Breast epithelium (tissue), 4 donors: Measurements from ENCODE around the gene GRHL3. TPM values are rescaled to one million over a fixed set of nuclear protein-coding genes. Genes with fewer than 3 reads are reported as not detected.
A peak's percentile ranks its signal among the peaks of the same experiment; 100 is the strongest.

ENCODE experiments used
- DNase-seq, 2 donors: peaks; one replicate each; pipeline ENCODE4 v3.0.0-alpha.2; 2019; ENCODE audit warnings: low spot score in 2 of 2
- H3K27ac ChIP-seq, 2 donors: fragments of 200-600 bp; sonication (generic) in 1 of 2; one replicate each; pipeline ENCODE4 v1.5.1; 2016 to 2019; ENCODE audit warnings: mild to moderate bottlenecking in 1 of 2
- H3K27me3 ChIP-seq, 2 donors: fragments of 200-600 bp; sonication (generic) in 1 of 2; one replicate each; pipeline versions ENCODE4 v1.5.1 to v1.6.0; 2017 to 2019; ENCODE audit warnings: control low read depth in 1 of 2, mild to moderate bottlenecking in 1 of 2
- H3K36me3 ChIP-seq: fragments of 200-600 bp; one replicate; pipeline ENCODE4 v1.5.1; 2019
- H3K4me1 ChIP-seq, 2 donors: fragments of 200-600 bp; sonication (generic); one replicate each; pipeline ENCODE4 v1.5.1; 2016 to 2019; ENCODE audit warnings: control low read depth in 1 of 2
- H3K4me3 ChIP-seq, 3 donors: fragments of 200-600 bp; sonication (generic); 1 replicate in 2 of 3; 2 replicates in 1 of 3; pipeline ENCODE4 v1.5.1; 2016 to 2019; ENCODE audit warnings: mild to moderate bottlenecking in 3 of 3, moderate library complexity in 2 of 3
- H3K9me3 ChIP-seq, 2 donors: fragments of 200-600 bp; sonication (generic) in 1 of 2; one replicate each; pipeline ENCODE4 v1.5.1; 2016 to 2019; ENCODE audit warnings: control low read depth in 1 of 2
- CTCF ChIP-seq, 3 donors: fragments of 450-650 bp; IDR thresholded peaks; one replicate each; pipeline ENCODE4 v1.5.1; 2016 to 2017; ENCODE audit warnings: antibody characterized with exemption in 3 of 3, mild to moderate bottlenecking in 3 of 3, moderate library complexity in 3 of 3
- POLR2A ChIP-seq: fragments of 450-650 bp; IDR thresholded peaks from one replicate; pipeline ENCODE4 v1.6.1; 2016; ENCODE audit warnings: antibody characterized with exemption, mild to moderate bottlenecking, moderate library complexity
- POLR2AphosphoS5 ChIP-seq, 3 donors: sonication (generic); formaldehyde crosslinking; IDR thresholded peaks; one replicate each; pipeline ENCODE4 v1.6.1; 2017; ENCODE audit warnings: antibody characterized with exemption in 3 of 3
- intact Hi-C: fragments of 100-400 bp; cut with DNase I; formaldehyde crosslinking; loops from one replicate; pipeline ENCODE4 v1.15.1; 2023; ENCODE audit warnings: low total_unique reads
- total RNA-seq, 3 donors: library from RNA; depleted of rRNA; stranded (reverse); fragments of >200 nt; gene quantifications; one replicate each; pipeline ENCODE4 v1.1.0, GENCODE V29; 2016

The GRHL3 gene
- total RNA-seq, 3 donors from 2014 or later = 0.98 to 4.0 TPM; not detected in 1

- H3K36me3 ChIP-seq = no peaks in the 10 kb centered on the region
- intact Hi-C loops = no loop called here
- DNase-seq = no peak
- H3K27me3 ChIP-seq = no peaks in the 10 kb centered on the region
- no peak overlapping the region for H3K4me3 ChIP-seq
- H3K4me1 ChIP-seq = no peaks in the 10 kb centered on the region
- no peak overlapping the region for H3K27ac ChIP-seq
- TF ChIP-seq CTCF (IDR thresholded peaks at IDR 0.05) = no peak
- no peak for TF ChIP-seq POLR2AphosphoS5 (IDR thresholded peaks at IDR 0.05)
- TF ChIP-seq POLR2A = no peak
- H3K9me3 ChIP-seq = no peaks in the 10 kb centered on the region
Observed at GRCh38 chr1:24364605-24364974, 45.4 kb downstream of the GRHL3 start.

GRCh38 chr1:24364975-24365678 lies 46.0 kb downstream of the GRHL3 start:
- TF ChIP-seq CTCF (IDR thresholded peaks at IDR 0.05) (no peak), POLR2A (no peak), POLR2AphosphoS5 (IDR thresholded peaks at IDR 0.05) (no peak)
- no peaks in the 10 kb centered on the region for H3K36me3 ChIP-seq
- H3K27ac ChIP-seq = no peak overlapping the region
- no peaks in the 10 kb centered on the region for H3K27me3 ChIP-seq
- H3K4me3 ChIP-seq = no peak overlapping the region
- no peaks in the 10 kb centered on the region for H3K4me1 ChIP-seq
- no peaks in the 10 kb centered on the region for H3K9me3 ChIP-seq
- intact Hi-C loops = no loop called here
- no peak for DNase-seq

- no peaks in the 10 kb centered on the region for H3K36me3 ChIP-seq
- TF ChIP-seq POLR2A (no peak), CTCF (IDR thresholded peaks at IDR 0.05) (no peak), POLR2AphosphoS5 (IDR thresholded peaks at IDR 0.05) (no peak)
- intact Hi-C loops = no loop called here
- no peaks in the 10 kb centered on the region for H3K4me1 ChIP-seq
- H3K4me3 ChIP-seq = no peak overlapping the region
- H3K27me3 ChIP-seq = no peaks in the 10 kb centered on the region
- no peak for DNase-seq
- no peaks in the 10 kb centered on the region for H3K9me3 ChIP-seq
- no peak overlapping the region for H3K27ac ChIP-seq
Observed at GRCh38 chr1:24366707-24367106, 47.5 kb downstream of the GRHL3 start.

- Histone ChIP-seq H3K36me3 (no peaks in the 10 kb centered on the region), H3K27ac (peak overlapping the region in 1 of 2 donors; percentile 42)
- intact Hi-C loops = no loop called here
Observed at GRCh38 chr1:24369199-24369598, 50.0 kb downstream of the GRHL3 start.

More at GRCh38 chr1:24369199-24369598, 50.0 kb downstream of the GRHL3 start:
- peak in 1 of 2 donors; percentile 69 for DNase-seq
- no peaks in the 10 kb centered on the region for H3K4me1 ChIP-seq
- TF ChIP-seq POLR2AphosphoS5 (IDR thresholded peaks at IDR 0.05) (no peak), POLR2A (no peak), CTCF (IDR thresholded peaks at IDR 0.05) (no peak)
- H3K27me3 ChIP-seq = no peaks in the 10 kb centered on the region
- no peaks in the 10 kb centered on the region for H3K9me3 ChIP-seq
- H3K4me3 ChIP-seq = no peak overlapping the region
